ENCODE results near the gene VSX1.

The VSX1 gene

DNA sequence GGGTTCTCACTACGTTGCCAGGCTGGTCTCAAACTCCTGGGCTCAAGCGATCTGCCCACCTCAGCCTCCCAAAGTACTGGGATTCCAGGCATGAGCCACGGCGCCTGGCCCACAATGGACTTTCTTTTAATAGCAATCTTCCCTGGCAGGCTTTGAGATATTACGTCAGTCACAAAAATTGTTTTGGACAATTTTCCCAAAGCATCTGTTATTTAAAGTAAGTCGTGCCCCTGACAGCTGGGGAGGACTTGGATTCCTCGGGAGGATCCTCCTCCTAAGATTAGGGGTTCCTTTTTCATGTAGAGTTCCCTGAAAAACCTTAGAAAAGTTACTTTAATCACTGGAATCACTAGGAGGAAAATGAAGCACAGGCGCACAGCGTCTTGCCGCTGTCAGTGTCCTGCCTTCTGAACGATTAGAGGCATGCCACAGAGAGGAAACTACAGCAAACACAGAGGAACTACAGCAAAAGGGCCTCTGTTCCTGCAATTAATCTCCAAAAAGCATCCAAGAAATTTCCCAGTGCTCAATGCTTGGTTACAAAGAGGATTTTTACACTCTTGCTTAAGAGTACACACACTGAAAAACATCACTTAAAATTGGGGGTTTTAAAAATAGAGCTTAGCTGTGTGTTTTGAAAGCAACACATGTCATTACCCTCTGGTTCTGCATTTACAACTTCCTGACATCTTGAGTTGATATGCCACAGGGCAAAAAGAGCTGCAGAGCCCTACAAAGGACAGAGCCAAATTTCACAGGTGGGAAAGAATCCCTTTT is 28.5 kb downstream of the VSX1 start:
- no peak overlapping the region for H3K27ac ChIP-seq (ENCODE audit: insufficient read depth, low read depth, low read length, poor library complexity, severe bottlenecking)

DNA sequence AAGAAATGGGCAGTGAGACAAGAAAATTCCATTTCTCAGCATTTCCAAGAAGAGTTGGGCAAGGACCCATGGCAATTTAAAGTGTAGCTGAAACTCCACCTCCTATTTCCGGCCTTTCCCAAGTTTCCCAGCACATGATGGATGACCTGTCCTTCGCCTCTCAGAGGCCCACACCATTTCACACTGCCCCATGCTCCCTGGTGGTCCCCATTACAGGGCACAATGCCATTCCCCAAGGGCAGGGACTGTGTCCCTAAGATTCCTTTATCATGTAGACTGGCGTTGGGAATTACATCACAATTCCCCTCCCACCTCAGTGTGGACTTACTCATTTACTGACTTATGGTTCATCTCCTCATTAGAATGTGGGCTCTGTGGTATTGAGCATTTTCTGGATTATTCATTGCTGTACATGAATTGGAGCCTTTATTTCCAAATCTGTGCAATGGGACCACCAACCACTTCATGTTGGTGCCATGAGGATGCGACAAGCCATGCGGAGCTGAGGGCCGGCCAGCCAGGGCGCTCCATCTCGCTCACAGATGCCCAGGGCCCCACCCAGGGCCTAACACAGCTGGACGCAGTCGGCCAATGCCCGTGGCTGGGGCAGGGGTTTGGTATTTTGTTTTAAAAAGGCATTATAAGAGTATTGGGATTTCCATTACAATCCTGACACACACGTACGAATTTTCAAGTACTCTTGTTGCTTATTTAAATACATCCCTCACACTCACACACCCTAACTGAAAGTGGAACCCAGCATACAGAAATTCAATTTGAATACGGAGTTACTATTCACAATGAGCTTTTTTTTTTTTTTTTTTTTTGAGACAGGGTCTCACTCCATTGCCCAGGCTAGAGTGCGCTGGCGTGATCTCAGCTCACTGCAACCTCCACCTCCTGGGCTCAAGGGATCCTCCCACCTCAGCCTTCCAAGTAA is 29.4 kb downstream of the VSX1 start:
- WGBS, 2 experiments, result 85 to 91% methylated on average over 14 to 16 of the region's 16 CpGs
- H3K4me3 ChIP-seq (ENCODE audit: insufficient read depth, low read depth, low read length), result no peak overlapping the region
- no peaks in the 10 kb centered on the region for H3K36me3 ChIP-seq (ENCODE audit: control insufficient read depth, insufficient read depth, low read length)
- peaks cover 38% of the 10 kb centered on the region for H3K27me3 ChIP-seq (ENCODE audit: control insufficient read depth, insufficient read depth, low read length, poor library complexity, severe bottlenecking)
- no peak overlapping the region for H3K27ac ChIP-seq (ENCODE audit: insufficient read depth, low read depth, low read length, poor library complexity, severe bottlenecking)
- peaks cover 9% of the 10 kb centered on the region for H3K4me1 ChIP-seq (ENCODE audit: control insufficient read depth, insufficient read depth, low read length)
- no peaks in the 10 kb centered on the region for H3K9me3 ChIP-seq (ENCODE audit: control insufficient read depth, low read length)

More for the DNA sequence above, 28.5 kb downstream of the VSX1 start:
- 88 to 90% methylated on average over 11 of the region's 11 CpGs for WGBS, 2 experiments
- H3K36me3 ChIP-seq (ENCODE audit: control insufficient read depth, insufficient read depth, low read length), result no peaks in the 10 kb centered on the region
- H3K9me3 ChIP-seq (ENCODE audit: control insufficient read depth, low read length), result no peaks in the 10 kb centered on the region
- H3K4me3 ChIP-seq (ENCODE audit: insufficient read depth, low read depth, low read length), result no peak overlapping the region
- H3K4me1 ChIP-seq (ENCODE audit: control insufficient read depth, insufficient read depth, low read length), result peaks cover 11% of the 10 kb centered on the region
- peaks cover 47% of the 10 kb centered on the region for H3K27me3 ChIP-seq (ENCODE audit: control insufficient read depth, insufficient read depth, low read length, poor library complexity, severe bottlenecking)

DNA sequence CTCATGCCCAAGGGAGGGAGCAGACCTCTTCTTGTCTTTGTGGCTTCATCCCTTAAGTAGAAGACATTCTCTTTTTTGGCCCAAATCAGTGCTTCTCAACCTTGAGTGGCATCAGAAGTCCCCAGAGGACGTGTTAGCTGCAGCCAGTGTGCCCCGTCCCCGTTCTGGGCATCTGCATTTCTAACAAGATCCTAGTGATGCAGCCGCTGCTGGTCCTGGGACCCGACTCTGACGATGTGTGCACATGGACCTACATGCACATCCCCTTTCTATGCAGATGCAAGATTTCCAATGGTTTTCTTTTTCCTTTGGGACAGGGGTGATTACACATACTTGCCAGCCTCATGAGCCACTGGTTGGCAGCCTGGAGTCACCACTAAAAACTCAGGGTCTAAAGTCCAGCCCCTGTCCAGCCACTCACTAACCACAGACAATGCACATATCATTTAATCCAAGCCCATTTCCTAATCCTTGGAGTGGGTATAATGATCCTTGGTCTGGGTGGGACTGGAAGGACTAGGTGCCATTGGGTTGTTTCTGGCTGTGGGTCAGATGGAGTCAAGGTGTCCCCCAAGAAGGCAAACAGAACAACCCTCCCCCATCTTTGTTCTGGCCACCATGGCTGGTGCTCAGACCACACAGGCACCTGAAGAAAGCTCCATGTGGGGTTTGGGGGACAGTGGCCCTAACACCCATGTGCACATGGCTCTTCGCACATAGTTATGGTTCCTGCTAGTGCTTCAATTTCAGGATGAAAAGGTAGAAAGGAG is 30.4 kb downstream of the VSX1 start:
- Histone ChIP-seq H3K4me3 (ENCODE audit: insufficient read depth, low read depth, low read length) (no peak overlapping the region), H3K36me3 (ENCODE audit: control insufficient read depth, insufficient read depth, low read length) (no peaks in the 10 kb centered on the region), H3K9me3 (ENCODE audit: control insufficient read depth, low read length) (no peaks in the 10 kb centered on the region), H3K27me3 (ENCODE audit: control insufficient read depth, insufficient read depth, low read length, poor library complexity, severe bottlenecking) (peaks cover 28% of the 10 kb centered on the region), H3K27ac (ENCODE audit: insufficient read depth, low read depth, low read length, poor library complexity, severe bottlenecking) (no peak overlapping the region), H3K4me1 (ENCODE audit: control insufficient read depth, insufficient read depth, low read length) (no peaks in the 10 kb centered on the region)
- 93 to 95% methylated on average over 7 of the region's 7 CpGs for WGBS, 2 experiments

DNA sequence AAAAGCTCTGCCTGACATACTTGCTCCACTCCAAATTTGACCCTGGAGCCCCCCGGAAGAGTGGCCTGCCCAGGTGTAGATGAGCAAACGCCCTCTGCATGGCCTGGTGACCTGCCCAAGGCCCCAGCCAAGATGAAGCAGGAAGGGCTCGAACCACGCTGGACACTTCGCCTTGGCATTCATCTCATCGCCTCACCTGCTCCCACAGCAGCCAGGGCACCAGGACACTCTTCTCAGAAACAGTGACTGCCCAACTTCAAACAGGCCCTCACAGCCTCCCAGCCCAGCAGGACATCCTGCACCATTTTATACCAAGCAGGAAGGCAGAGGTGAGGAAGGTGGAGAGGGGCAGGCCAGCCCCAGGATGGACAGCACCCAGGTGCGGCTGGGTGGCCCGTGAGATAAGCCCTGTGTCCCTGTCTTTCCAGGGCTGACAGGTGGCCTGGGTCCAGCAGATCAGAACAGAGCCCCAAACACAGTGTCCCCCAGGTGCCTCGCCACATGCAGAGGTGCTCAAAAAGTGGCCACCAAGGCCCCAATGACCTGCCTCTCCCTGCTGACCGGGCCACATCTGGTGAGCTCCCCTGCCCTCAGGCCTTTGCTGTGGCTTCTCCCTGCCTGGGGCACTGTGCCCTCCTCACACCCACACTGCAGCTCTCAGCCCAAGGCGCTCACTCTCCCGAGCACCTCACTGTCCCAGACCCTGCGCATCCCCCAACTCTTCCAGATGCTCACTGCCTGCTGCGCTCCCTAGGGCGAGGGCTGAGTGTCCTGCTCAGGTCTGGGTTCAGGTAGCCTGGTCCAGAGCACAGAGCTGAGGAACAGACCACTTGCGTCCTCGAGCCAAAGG is 31.2 kb downstream of the VSX1 start:
- Histone ChIP-seq H3K9me3 (ENCODE audit: control insufficient read depth, low read length) (no peaks in the 10 kb centered on the region), H3K4me1 (ENCODE audit: control insufficient read depth, insufficient read depth, low read length) (no peaks in the 10 kb centered on the region), H3K27ac (ENCODE audit: insufficient read depth, low read depth, low read length, poor library complexity, severe bottlenecking) (no peak overlapping the region), H3K36me3 (ENCODE audit: control insufficient read depth, insufficient read depth, low read length) (no peaks in the 10 kb centered on the region), H3K4me3 (ENCODE audit: insufficient read depth, low read depth, low read length) (no peak overlapping the region), H3K27me3 (ENCODE audit: control insufficient read depth, insufficient read depth, low read length, poor library complexity, severe bottlenecking) (peaks cover 20% of the 10 kb centered on the region)
- WGBS, 2 experiments, result 93% methylated on average over 17 of the region's 17 CpGs

DNA sequence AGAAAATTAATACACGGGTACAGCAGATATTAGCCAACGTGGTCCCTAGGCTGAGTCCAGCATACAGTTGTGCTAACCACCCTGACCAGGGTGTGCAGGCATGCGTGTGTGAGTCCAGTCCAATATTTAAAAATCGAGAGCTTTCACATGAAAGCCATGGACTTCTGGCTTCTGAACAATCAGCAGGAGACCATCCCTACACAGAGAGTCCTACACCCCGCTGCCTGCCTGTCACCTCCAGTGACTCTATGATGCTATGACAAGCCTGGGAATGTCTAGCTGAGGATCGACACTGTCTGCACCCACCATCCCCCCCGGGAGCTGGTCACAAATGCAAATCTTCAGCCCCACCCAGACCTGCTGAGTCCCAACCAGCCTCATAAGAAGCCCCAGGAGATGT is 31.9 kb downstream of the VSX1 start:
- Histone ChIP-seq H3K9me3 (ENCODE audit: control insufficient read depth, low read length) (no peaks in the 10 kb centered on the region), H3K36me3 (ENCODE audit: control insufficient read depth, insufficient read depth, low read length) (no peaks in the 10 kb centered on the region), H3K27me3 (ENCODE audit: control insufficient read depth, insufficient read depth, low read length, poor library complexity, severe bottlenecking) (peaks cover 13% of the 10 kb centered on the region), H3K4me1 (ENCODE audit: control insufficient read depth, insufficient read depth, low read length) (no peaks in the 10 kb centered on the region), H3K27ac (ENCODE audit: insufficient read depth, low read depth, low read length, poor library complexity, severe bottlenecking) (no peak overlapping the region), H3K4me3 (ENCODE audit: insufficient read depth, low read depth, low read length) (no peak overlapping the region)
- 89% methylated on average over 7 of the region's 7 CpGs for WGBS, 2 experiments

DNA sequence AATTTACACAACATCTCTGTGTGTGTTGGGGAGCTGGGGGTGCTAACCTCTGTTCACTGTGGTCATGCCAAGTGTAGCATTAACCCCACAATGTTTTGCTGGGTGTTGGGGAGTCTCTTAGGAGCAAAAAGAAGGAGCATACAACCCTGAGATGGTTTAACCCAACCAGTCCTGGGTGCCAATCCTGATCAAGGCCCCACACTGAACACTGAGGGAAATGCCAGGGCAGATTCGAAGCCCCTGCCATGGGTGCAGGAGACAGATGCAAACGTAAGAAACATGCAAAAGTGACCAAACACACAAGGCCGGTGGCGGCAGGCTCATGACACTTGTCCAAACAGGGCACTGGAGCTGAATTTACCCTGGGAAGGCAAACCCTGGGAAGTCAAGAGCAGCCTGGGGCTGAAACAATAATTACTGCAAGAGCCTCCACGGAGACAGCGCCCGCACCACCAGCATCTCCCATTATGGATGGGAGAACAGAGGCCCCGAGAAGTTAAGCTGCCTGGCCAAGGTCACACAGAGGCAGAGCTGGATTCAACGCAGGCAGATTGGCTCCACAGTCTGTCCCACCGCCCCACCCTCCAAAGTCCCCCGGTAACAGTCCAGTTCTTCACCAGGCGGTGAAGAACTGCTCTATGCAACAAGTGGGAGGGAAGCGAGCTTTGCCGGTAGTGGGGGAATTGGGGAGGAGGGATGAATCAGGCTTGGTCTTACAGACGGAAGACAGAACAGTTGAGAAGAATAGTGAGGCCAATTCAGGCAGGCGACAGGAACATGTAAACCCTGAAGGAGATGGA is 32.5 kb downstream of the VSX1 start:
- Histone ChIP-seq H3K27ac (ENCODE audit: insufficient read depth, low read depth, low read length, poor library complexity, severe bottlenecking) (no peak overlapping the region), H3K27me3 (ENCODE audit: control insufficient read depth, insufficient read depth, low read length, poor library complexity, severe bottlenecking) (peaks cover 7% of the 10 kb centered on the region), H3K4me3 (ENCODE audit: insufficient read depth, low read depth, low read length) (no peak overlapping the region), H3K36me3 (ENCODE audit: control insufficient read depth, insufficient read depth, low read length) (no peaks in the 10 kb centered on the region), H3K4me1 (ENCODE audit: control insufficient read depth, insufficient read depth, low read length) (no peaks in the 10 kb centered on the region), H3K9me3 (ENCODE audit: control insufficient read depth, low read length) (no peaks in the 10 kb centered on the region)
- 91% methylated on average over 16 of the region's 16 CpGs for WGBS, 2 experiments

DNA sequence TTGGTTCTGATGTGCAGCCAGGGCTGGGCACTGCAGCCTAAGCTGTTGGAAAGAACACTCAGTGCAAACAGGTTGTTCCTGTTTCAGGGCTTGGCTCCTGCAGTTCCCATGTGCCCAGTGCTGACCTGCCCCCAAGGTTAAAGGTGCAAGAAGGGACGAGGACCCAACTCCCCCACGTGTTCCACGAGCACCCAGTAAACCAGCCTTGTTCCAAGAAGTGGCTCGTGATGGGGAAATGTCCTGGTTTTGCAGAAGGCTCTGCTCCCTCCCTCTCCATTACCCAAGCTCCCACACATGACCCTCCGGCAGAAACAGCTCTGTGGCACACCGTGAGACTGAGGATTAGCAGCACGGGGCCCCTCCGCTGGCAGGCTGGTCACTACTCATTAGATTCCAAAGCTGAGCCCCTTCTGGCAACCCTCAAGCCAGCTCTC is 33.4 kb downstream of the VSX1 start:
- 85 to 87% methylated on average over 8 of the region's 8 CpGs for WGBS, 2 experiments
- no peaks in the 10 kb centered on the region for H3K4me1 ChIP-seq (ENCODE audit: control insufficient read depth, insufficient read depth, low read length)
- H3K4me3 ChIP-seq (ENCODE audit: insufficient read depth, low read depth, low read length), result no peak overlapping the region
- H3K27ac ChIP-seq (ENCODE audit: insufficient read depth, low read depth, low read length, poor library complexity, severe bottlenecking), result no peak overlapping the region
- no peaks in the 10 kb centered on the region for H3K27me3 ChIP-seq (ENCODE audit: control insufficient read depth, insufficient read depth, low read length, poor library complexity, severe bottlenecking)
- H3K36me3 ChIP-seq (ENCODE audit: control insufficient read depth, insufficient read depth, low read length), result no peaks in the 10 kb centered on the region
- no peaks in the 10 kb centered on the region for H3K9me3 ChIP-seq (ENCODE audit: control insufficient read depth, low read length)

DNA sequence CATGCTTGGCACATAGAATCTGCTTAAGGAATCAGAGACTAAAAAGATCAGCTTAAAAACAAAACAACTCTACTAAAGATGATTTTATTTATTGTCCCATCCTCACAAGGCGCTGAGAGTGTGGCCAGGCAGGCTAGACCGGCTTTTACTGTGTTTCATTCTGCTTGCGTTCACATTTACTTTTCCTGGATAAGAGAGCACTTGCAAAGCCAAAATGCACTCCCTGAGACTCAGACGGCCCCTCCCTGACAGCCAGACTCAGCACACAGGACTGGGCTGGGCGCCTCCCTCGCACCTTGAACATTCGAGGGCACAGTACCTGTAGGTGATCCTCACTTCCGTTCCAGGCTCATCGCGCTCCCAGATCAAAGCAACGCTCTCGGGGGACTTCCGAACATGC is 34.2 kb downstream of the VSX1 start:
- Histone ChIP-seq H3K27me3 (ENCODE audit: control insufficient read depth, insufficient read depth, low read length, poor library complexity, severe bottlenecking) (no peaks in the 10 kb centered on the region), H3K9me3 (ENCODE audit: control insufficient read depth, low read length) (no peaks in the 10 kb centered on the region), H3K4me3 (ENCODE audit: insufficient read depth, low read depth, low read length) (no peak overlapping the region), H3K36me3 (ENCODE audit: control insufficient read depth, insufficient read depth, low read length) (no peaks in the 10 kb centered on the region), H3K4me1 (ENCODE audit: control insufficient read depth, insufficient read depth, low read length) (no peaks in the 10 kb centered on the region), H3K27ac (ENCODE audit: insufficient read depth, low read depth, low read length, poor library complexity, severe bottlenecking) (no peak overlapping the region)
- 94% methylated on average over 13 of the region's 13 CpGs for WGBS, 2 experiments

All from ectodermal cell (in vitro differentiated cells).